ENCODE results near the gene YIF1A.

YIF1A gene

DNA sequence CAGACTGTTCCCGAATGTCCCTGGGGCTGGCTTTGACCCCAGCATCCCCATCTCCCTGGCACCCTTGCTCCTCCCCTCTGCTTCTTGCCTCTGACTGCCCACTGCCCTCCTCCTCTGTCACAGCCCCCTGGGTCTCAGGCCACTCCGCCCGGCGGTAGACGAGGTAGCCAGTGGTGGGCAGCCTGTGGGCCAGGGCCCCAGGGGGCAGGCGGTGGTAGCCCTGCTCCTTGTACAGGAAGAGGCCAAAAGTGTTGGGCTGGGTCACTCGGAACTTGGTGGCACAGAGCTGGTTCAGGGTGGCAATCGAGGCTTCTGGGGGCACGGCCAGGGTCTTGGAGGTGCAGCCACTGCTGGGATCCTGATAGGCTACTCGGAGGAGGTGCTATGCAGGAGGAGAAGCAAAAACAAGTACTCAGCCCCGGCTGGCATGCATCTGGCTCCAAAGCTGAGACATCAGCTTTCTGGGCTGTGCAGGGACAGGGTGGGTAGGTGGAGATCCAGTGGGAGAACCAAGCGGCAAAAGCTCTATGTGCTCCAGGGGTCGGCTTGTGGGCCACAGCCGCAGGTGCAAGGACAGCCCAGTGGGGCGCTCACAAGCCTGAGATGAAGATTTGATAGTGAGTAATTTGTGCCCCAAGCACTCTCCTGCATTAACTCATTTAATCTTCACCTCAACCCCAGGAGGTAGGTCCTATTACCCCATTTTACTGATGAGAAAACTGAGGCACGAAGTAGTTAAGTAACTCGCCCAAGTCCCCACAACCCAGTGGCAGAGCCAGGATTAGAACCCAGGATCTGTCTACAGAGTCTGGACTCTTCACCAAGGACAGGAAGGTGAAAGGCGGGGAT lies 43.7 kb upstream of the YIF1A start:
- H3K4me1 ChIP-seq (ENCODE audit: control insufficient read depth in 1 of 2, insufficient read depth in 2 of 2, low read length in 2 of 2), result peaks cover 29 to 31% of the 10 kb centered on the region in 2 donors
- no peak overlapping the region for H3K9ac ChIP-seq (ENCODE audit: low read depth in 1 of 2, low read length in 2 of 2)
- peaks cover 0 to 20% of the 10 kb centered on the region in 2 donors for H3K36me3 ChIP-seq (ENCODE audit: control insufficient read depth in 1 of 2, insufficient read depth in 2 of 2, low read length in 2 of 2)
- H3K9me3 ChIP-seq (ENCODE audit: control insufficient read depth in 1 of 2, low read length in 2 of 2), result no peaks in the 10 kb centered on the region
- H3K4me3 ChIP-seq (ENCODE audit: low read depth in 1 of 2, low read length in 2 of 2), result no peak overlapping the region
- H3K27me3 ChIP-seq (ENCODE audit: control insufficient read depth in 1 of 2, insufficient read depth in 2 of 2, low read length in 2 of 2), result no peaks in the 10 kb centered on the region
- no peak overlapping the region for H3K27ac ChIP-seq (ENCODE audit: low read depth, low read length)

DNA sequence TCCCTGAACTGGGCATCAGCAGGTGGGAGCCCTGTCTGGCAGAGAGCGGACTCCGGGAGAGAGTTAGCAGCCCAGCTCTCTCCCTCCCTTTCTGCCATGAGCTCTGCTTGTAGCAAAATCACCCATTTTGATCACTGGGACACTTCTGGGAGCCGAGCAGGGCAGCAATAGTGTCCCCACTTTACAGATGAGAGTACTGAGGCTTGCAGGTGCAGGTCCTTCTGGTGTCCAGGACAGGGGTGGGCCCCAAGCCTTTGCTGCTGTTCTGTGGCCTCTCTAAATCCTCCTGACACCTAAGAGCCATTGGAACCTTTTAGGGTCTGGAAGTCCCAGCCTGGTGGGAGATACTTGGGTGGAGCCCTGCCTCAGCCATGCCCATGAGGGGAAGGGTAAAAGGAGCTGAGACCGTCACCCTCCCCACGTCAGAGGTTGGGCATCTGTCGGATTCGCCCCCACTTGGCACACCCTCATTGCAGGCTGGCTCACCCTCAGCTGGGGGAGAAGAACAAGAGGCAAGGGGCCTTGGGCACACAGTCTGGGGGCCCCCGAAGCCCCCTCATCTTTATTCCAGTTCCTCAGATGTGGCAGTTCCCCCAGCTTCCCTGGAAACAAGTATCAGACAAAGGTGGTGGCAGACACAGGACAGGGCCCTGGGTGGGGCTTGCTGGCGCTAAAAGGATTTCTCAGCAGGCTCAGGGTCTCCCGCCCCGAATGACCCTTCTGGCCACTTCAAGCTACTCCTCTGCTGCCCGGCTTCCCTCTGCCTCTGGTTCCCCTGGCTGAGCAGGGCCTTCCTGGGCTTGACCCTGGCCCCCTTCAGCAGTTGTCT lies 42.8 kb upstream of the YIF1A start:
- Histone ChIP-seq H3K36me3 (ENCODE audit: control insufficient read depth in 1 of 2, insufficient read depth in 2 of 2, low read length in 2 of 2) (peaks cover 0 to 16% of the 10 kb centered on the region in 2 donors), H3K4me3 (ENCODE audit: low read depth in 1 of 2, low read length in 2 of 2) (no peak overlapping the region), H3K4me1 (ENCODE audit: control insufficient read depth in 1 of 2, insufficient read depth in 2 of 2, low read length in 2 of 2) (peaks cover 24 to 32% of the 10 kb centered on the region in 2 donors), H3K9me3 (ENCODE audit: control insufficient read depth in 1 of 2, low read length in 2 of 2) (no peaks in the 10 kb centered on the region), H3K9ac (ENCODE audit: low read depth in 1 of 2, low read length in 2 of 2) (no peak overlapping the region), H3K27ac (ENCODE audit: low read depth, low read length) (no peak overlapping the region), H3K27me3 (ENCODE audit: control insufficient read depth in 1 of 2, insufficient read depth in 2 of 2, low read length in 2 of 2) (no peaks in the 10 kb centered on the region)

- Histone ChIP-seq H3K36me3 (ENCODE audit: control insufficient read depth in 1 of 2, insufficient read depth in 2 of 2, low read length in 2 of 2) (peaks cover 0 to 16% of the 10 kb centered on the region in 2 donors), H3K27me3 (ENCODE audit: control insufficient read depth in 1 of 2, insufficient read depth in 2 of 2, low read length in 2 of 2) (no peaks in the 10 kb centered on the region), H3K9me3 (ENCODE audit: control insufficient read depth in 1 of 2, low read length in 2 of 2) (no peaks in the 10 kb centered on the region), H3K27ac (ENCODE audit: low read depth, low read length) (no peak overlapping the region), H3K4me1 (ENCODE audit: control insufficient read depth in 1 of 2, insufficient read depth in 2 of 2, low read length in 2 of 2) (peaks cover 18 to 23% of the 10 kb centered on the region in 2 donors), H3K4me3 (ENCODE audit: low read depth in 1 of 2, low read length in 2 of 2) (no peak overlapping the region), H3K9ac (ENCODE audit: low read depth in 1 of 2, low read length in 2 of 2) (no peak overlapping the region)
These were observed 42.0 kb upstream of the YIF1A start for GRCh38 chr11:66330931-66331330.

GRCh38 chr11:66329165-66329673 lies 40.3 kb upstream of the YIF1A start:
- Histone ChIP-seq H3K9ac (ENCODE audit: low read depth in 1 of 2, low read length in 2 of 2) (no peak overlapping the region), H3K36me3 (ENCODE audit: control insufficient read depth in 1 of 2, insufficient read depth in 2 of 2, low read length in 2 of 2) (peaks cover 0 to 16% of the 10 kb centered on the region in 2 donors), H3K9me3 (ENCODE audit: control insufficient read depth in 1 of 2, low read length in 2 of 2) (no peaks in the 10 kb centered on the region), H3K27me3 (ENCODE audit: control insufficient read depth in 1 of 2, insufficient read depth in 2 of 2, low read length in 2 of 2) (no peaks in the 10 kb centered on the region), H3K4me1 (ENCODE audit: control insufficient read depth in 1 of 2, insufficient read depth in 2 of 2, low read length in 2 of 2) (peaks cover 10 to 15% of the 10 kb centered on the region in 2 donors), H3K27ac (ENCODE audit: low read depth, low read length) (no peak overlapping the region), H3K4me3 (ENCODE audit: low read depth in 1 of 2, low read length in 2 of 2) (no peak overlapping the region)

DNA sequence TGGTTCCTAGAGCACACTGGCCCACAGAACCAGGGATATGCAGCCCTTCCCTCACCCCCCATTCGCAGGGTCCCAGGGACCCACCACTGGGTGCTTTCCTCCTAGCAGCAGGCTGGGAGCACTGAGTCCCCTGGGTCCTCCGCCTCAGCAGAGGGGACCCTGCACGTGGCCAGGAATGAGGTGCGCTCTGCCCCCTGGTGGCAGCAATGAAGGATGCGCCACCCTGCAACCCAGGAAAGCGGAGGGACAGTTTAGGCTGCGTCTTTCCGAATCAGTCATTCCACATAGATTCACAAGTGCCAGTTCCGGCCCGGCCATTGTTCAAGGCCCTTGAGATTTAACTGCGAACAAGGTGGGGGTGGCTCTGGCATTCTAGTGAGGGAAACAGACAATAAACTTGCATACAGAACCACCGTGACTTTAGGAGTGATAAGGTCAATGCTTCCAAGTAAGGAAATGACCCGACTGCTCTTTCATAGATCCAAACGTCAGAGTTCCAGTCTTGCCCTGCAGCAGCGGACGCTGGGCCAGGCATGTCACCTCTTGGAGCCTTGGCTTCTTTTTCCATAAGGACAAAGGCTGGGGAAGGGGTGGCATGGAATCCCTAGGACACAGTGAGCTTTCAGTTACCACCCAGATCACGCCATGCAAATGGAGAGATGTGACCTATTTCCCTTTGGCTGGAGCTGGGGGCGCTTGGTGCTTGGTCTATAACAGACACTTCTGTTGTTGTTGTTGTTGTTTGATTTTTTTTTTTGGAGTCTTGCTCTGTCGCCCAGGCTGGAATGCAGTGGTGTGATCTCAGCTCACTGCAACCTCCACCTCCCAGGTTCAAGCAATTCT lies 39.6 kb upstream of the YIF1A start:
- Histone ChIP-seq H3K4me1 (ENCODE audit: control insufficient read depth in 1 of 2, insufficient read depth in 2 of 2, low read length in 2 of 2) (peaks cover 10 to 15% of the 10 kb centered on the region in 2 donors), H3K36me3 (ENCODE audit: control insufficient read depth in 1 of 2, insufficient read depth in 2 of 2, low read length in 2 of 2) (peaks cover 0 to 14% of the 10 kb centered on the region in 2 donors), H3K9ac (ENCODE audit: low read depth in 1 of 2, low read length in 2 of 2) (peak overlapping the region in 1 of 2 donors; percentile 22), H3K9me3 (ENCODE audit: control insufficient read depth in 1 of 2, low read length in 2 of 2) (no peaks in the 10 kb centered on the region), H3K27me3 (ENCODE audit: control insufficient read depth in 1 of 2, insufficient read depth in 2 of 2, low read length in 2 of 2) (no peaks in the 10 kb centered on the region), H3K27ac (ENCODE audit: low read depth, low read length) (no peak overlapping the region), H3K4me3 (ENCODE audit: low read depth in 1 of 2, low read length in 2 of 2) (peak overlapping the region; percentile 44 to 53)

DNA sequence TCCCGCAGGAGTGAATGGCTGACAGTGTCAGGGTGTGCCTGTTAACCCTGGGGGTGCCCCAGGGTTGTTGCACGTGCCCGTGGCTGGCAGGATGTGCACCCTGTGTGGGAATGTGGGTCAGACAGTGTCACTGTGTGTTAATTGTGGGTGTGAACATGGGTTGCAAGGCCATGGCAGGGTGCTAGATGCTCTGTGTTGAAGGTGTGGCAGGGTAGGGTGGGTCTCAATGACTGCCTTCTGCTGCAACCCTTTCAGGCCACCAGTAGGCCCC lies 39.0 kb upstream of the YIF1A start:
- Histone ChIP-seq H3K9me3 (ENCODE audit: control insufficient read depth in 1 of 2, low read length in 2 of 2) (no peaks in the 10 kb centered on the region), H3K27ac (ENCODE audit: low read depth, low read length) (no peak overlapping the region), H3K4me1 (ENCODE audit: control insufficient read depth in 1 of 2, insufficient read depth in 2 of 2, low read length in 2 of 2) (peaks cover 10 to 15% of the 10 kb centered on the region in 2 donors), H3K9ac (ENCODE audit: low read depth in 1 of 2, low read length in 2 of 2) (peak overlapping the region in 1 of 2 donors; percentile 22), H3K36me3 (ENCODE audit: control insufficient read depth in 1 of 2, insufficient read depth in 2 of 2, low read length in 2 of 2) (peaks cover 0 to 8% of the 10 kb centered on the region in 2 donors), H3K4me3 (ENCODE audit: low read depth in 1 of 2, low read length in 2 of 2) (no peak overlapping the region), H3K27me3 (ENCODE audit: control insufficient read depth in 1 of 2, insufficient read depth in 2 of 2, low read length in 2 of 2) (no peaks in the 10 kb centered on the region)

DNA sequence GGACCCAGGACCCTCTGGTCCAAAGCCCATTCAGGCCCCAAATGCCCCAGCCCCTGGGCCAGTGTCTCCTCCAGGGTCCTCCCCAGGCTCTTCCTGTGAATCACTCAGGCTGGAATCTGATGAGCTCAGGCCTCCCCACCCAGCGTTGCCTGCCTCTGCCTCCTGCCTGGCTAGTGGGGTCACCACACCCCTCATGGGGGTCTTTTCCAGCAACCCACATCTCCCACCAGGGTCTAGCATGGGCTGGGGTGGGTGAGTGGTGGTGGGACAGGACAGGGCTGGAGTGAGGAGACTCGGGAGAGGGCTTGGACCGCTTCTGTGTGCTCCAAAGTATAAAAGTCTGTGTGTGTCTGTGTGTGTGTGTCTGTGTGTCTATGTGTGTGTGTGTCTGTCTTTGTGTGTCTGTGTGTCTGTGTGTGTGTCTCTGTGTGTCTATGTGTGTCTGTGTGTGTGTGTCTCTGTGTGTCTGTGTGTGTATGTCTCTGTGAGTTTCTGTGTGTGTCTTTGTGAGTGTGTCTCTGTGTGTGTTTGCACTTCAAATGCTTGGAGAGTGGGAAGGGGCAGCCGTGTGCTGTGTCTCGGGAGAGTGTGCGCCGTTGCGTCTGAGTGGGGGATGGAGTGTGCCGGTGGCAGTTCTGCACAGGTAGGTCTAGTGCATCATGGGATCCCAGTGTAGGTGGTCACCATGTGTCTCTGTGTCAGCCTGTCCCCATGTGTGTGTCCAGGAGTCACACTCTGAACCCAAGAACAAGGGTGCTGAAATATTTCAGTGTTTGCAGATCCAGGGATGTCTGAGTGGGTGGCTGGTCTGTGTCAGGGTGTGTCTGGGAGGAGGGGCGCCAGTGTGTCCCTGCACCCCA lies 38.5 kb upstream of the YIF1A start:
- H3K27me3 ChIP-seq (ENCODE audit: control insufficient read depth in 1 of 2, insufficient read depth in 2 of 2, low read length in 2 of 2), result no peaks in the 10 kb centered on the region
- H3K4me3 ChIP-seq (ENCODE audit: low read depth in 1 of 2, low read length in 2 of 2), result no peak overlapping the region
- H3K9ac ChIP-seq (ENCODE audit: low read depth in 1 of 2, low read length in 2 of 2), result peak overlapping the region in 1 of 2 donors; percentile 22
- H3K4me1 ChIP-seq (ENCODE audit: control insufficient read depth in 1 of 2, insufficient read depth in 2 of 2, low read length in 2 of 2), result peaks cover 10 to 15% of the 10 kb centered on the region in 2 donors
- H3K36me3 ChIP-seq (ENCODE audit: control insufficient read depth in 1 of 2, insufficient read depth in 2 of 2, low read length in 2 of 2), result peaks cover 0 to 3% of the 10 kb centered on the region in 2 donors
- no peak overlapping the region for H3K27ac ChIP-seq (ENCODE audit: low read depth, low read length)
- no peaks in the 10 kb centered on the region for H3K9me3 ChIP-seq (ENCODE audit: control insufficient read depth in 1 of 2, low read length in 2 of 2)

GRCh38 chr11:66326261-66327111 lies 37.5 kb upstream of the YIF1A start:
- Histone ChIP-seq H3K4me1 (ENCODE audit: control insufficient read depth in 1 of 2, insufficient read depth in 2 of 2, low read length in 2 of 2) (peaks cover 10 to 15% of the 10 kb centered on the region in 2 donors), H3K9ac (ENCODE audit: low read depth in 1 of 2, low read length in 2 of 2) (no peak overlapping the region), H3K4me3 (ENCODE audit: low read depth in 1 of 2, low read length in 2 of 2) (no peak overlapping the region), H3K27me3 (ENCODE audit: control insufficient read depth in 1 of 2, insufficient read depth in 2 of 2, low read length in 2 of 2) (no peaks in the 10 kb centered on the region), H3K27ac (ENCODE audit: low read depth, low read length) (no peak overlapping the region), H3K9me3 (ENCODE audit: control insufficient read depth in 1 of 2, low read length in 2 of 2) (no peaks in the 10 kb centered on the region), H3K36me3 (ENCODE audit: control insufficient read depth in 1 of 2, insufficient read depth in 2 of 2, low read length in 2 of 2) (no peaks in the 10 kb centered on the region)

All from duodenal mucosa (tissue), 2 donors.